Nucleus accumbens (tissue), 56 donors: Measurements from ENCODE around the gene MAP7.
"Not testable (repeated sequence)": the region's sequence is repeated elsewhere in the genome, so short reads cannot be mapped to it uniquely, and the experiment has no call there.

ENCODE experiments used
- DNase-seq, 56 donors: peaks; one replicate each; lab custom pipeline; 2025; lab: John Stamatoyannopoulos, UW

The MAP7 gene

DNA sequence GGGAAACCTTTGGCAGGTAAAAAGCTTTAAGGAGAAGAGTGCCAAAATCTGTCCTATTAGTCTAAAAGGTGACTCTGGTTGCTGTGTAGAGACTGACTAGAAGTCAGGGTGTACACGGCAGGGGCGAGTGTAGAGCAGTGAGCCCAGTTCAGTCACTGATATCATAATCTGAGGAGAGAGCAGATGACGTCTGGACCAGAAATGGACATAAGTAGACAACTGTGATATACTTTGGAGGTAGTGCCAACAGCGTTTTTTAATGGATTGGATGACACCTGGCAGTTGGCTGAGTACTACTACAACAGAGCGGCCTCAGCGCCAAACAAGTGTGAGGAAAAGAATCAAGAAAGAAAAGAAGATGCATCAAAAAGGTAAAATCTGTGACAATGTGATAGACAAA is 76.0 kb downstream of the MAP7 start:
- DNase-seq: no peak

DNA sequence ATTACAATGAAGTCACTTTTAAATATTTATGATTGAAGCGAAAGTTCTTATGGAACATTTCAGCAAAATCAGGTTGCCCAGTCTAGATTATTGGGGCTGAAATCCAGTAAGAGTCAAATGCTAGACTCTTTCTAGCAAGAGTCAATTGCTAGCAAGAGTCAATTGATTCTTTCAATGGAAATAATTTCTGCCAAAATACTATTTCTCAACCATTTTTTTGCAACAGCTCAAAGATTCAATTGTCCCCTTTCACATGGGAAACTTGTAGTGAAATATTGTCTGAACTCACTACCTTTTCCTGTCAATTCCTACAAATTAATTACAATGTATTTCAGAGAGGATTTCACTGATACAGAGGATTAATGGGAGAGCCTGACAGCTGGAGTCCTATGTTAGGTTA is 78.3 kb downstream of the MAP7 start:
- DNase-seq: no peak

DNA sequence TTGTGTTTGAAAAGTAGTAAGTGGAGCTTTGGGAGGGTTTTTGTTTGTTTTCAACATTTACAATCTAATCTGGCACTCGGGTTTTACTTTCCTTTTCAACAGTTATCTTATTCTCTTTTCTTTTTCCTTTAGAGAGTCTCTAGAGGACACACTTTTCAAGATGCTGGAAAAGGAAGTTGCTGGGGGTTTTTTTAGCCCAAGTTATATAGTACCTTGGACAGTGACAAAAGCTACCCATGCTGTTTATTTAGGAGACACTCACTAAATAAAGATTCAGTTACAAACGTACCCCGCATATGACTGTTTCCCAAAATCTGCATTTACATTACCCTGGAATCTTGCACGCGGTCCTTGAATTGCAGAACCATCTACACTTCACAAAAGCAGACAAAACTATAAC is 78.8 kb downstream of the MAP7 start:
- no peak for DNase-seq

DNA sequence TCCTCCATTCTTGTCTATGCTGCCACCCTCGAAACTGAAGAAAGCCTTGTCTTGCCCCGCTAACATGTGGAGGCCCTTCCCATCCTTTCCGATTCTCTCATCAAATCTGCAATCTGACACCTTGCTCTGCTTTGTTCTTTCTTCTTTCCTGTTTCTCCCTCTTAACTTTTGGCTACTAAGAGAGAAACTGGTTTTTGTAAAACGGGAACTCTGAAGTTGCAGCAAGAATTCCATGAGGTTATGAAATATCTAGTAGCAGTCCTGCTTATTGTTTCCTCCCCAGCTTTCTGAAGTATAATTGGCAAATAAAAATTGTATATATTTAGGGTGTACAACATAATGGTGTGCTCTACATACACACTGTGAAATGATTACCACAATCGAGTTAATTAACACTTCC is 80.2 kb downstream of the MAP7 start:
- DNase-seq: no peak

DNA sequence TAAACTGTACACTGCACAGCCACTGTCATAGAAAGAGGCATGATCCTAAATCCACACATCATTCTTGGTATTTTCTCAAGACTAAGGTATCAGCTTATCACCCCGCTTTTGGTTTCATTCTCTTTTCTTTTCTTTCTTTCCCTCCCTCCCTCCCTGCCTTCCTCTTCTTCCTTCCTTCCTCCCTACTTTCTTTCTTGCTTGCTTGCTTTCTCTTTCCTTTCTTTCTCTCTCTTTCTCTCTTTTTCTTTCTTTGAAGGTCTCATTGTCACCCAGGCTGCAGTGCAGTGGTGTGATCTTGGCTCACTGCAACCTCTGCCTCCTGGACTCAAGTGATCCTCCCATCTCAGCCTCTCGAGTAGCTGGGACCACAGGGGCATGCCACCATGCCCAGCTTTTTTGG is 81.1 kb downstream of the MAP7 start:
- DNase-seq: peak in 2 of 56 donors; percentile 23 to 56

DNA sequence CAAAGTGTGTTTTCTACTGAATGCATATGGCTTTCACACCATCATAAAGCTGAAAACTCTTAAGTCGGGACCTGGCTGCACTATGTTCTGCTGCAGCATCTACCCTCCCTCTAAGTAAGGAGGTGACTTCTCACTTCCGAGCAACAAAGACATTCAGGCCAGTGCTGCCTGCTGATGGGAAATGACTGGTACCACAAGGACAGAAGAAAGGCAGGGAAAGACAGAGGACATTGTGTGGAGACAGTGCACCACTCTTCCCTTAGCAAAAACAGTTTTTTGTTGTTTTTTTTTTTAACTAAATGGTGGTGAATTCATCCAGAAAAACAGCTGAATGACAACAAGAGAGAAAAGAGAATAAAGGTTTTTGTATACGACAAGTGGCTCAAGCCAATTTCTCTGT is 81.5 kb downstream of the MAP7 start:
- DNase-seq: peak in 46 of 56 donors; percentile 17 to 87 (median 61)

DNA sequence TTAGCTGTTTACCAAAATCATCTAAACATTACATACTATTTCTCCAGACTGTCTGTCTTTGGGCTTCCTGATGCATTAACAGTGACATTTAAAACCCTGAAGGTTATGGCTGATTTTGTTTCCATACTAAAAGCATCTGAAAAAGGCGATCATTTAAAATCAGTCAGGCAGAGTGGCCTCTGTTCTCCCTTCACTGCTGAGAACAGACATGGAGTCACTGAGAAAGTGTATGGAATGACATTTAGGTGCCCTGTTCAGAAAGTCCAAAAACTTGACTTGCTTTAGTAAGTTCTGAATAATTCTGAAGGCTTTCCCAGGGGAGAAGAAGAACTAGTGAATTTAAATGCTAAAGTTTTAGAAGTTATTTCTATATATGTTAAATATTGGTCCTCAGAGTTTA is 83.0 kb downstream of the MAP7 start:
- no peak for DNase-seq

DNA sequence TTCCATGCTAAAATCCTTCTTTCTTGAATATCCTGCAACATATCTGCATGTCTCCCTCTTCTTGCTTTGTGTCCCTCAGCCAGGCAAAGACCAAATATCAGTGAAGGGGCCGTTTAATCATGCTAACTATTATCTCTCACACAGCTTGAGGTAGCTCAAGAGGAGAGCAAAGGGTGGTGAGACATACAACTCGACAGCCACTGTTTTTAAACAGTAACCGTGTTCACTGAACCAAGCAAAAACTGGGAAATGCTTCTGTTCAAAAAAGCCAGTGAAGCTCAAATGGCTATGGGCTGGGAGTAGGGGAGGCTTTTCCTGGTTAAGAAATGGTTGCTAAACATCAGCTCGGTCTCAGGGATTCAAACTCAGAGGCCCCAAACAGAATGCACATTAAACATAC is 83.4 kb downstream of the MAP7 start:
- DNase-seq: peak in 2 of 56 donors; percentile 18 to 42

DNA sequence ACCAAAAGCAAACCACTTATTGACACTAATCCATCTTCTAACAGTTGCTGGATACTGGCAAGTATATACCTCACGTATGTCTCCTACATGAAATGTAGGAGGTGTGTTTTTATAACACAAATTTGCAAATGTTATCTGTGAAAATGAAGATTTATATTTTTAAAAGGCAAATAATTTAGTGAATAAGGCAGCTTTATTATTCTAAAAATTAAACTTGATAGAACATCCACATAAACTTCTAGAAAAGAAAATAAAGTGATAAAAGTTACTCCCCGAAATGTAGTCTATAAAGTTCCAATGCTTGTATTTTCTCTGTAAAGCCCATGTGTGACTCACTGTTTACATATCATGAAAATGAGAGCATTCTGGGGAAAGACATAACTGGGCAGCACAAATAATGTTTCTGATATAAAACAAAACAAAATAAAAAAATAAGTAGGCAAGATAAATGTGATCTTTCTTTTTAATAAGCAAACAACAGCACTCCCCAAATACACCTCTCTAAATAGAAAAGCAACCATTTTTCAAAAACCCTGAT is 84.4 kb downstream of the MAP7 start:
- no peak for DNase-seq

DNA sequence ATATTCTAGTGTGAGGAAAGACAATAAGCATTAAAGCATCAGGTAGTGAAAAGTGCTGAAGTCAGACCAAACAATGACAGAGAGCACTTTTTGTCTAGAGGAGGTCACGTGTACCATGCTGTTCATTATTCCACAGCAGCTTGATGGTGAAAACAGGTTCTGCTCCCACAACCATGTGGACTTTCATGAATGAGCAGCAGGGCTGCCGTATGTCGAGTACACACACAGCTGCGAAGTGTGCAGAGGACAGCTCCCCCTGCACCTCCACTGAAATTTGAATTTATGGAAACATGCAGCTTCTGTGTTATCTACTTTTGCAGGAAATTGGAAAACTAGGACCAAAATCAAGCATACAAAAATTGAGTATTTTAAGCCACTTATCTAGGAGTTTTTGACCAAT is 85.3 kb downstream of the MAP7 start:
- peak in 14 of 56 donors; percentile 16 to 53 (median 22) for DNase-seq

DNA sequence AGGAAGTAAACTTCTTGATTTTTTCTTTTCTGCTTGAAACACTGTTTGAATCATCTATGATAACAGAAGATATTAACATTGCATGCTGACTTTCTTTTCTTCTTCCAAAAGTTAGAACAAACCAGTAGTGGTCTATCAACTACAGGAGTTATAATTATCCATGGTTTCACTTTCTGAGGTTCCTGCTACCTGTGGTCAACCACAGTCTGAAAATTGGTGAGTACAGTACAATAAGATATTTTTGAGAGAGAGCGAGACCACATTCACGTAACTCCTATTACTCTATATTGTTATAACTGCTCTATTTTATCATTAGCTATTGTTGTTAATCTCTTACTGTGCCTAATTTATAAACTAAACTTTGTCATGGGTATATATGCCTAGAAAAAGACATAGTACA is 86.1 kb downstream of the MAP7 start:
- DNase-seq: no peak

DNA sequence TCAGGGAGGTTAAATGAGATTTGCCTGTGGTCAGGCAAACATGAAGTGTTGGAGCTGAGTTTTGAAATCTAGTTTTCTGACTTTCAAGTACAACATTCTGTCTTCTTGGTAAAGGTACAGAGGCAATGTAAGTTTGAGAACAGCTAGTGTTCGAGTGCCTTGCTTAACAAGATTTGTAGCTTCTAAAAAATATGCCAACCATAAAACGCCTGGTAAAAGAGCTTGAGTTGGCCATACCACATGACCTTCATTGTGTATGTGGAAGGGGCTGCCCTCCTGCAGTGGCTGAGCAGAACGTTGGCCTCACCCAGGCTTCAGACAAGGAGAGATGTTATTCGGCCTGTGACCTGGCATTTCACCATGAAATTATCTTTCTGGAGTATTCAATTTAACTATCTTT is 86.5 kb downstream of the MAP7 start:
- DNase-seq: no peak

DNA sequence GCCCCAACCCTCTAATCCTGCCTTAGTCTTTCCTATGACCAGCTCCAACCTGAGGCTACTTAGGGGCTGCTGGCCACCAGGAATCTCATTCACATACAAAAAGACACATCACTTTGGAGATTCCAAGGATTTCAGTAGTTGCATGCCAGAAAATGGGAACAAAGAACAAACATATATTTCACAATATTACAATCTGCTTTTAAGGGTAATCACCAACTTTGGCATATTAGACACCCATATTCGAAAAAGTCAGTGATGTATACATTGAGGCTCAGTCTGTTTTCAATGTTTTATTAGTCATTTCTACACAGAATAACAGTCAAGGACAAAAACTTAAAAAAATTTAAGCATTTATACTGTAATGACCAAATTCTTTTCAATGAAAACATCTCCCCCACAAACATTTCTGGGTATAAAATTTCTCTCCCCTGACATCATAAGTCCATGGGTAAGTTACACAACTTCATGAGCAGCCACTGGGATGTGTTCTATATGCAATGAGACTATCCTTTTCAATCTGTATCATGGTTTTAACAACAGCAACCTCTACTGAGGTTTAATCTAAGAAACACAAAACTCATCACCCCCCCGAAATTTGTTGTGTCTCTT is 103.5 kb downstream of the MAP7 start:
- DNase-seq: no peak

DNA sequence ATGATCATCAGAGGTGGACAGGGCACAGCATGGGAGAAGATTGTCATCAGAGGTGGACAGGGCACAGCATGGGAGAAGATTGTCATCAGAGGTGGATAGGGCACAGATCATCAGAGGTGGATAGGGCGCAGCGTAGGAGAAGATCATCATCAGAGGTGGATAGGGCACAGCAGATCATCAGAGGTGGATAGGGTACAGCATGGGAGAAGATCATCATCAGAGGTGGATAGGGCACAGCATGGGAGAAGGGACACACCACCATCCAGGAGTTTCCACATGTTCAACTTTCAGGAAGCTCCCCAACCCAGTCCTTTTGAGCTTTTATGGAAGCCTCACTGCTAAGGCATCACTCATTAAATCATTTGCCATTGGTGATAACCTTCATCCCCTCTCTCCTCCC is 104.1 kb downstream of the MAP7 start:
- DNase-seq: no peak

DNA sequence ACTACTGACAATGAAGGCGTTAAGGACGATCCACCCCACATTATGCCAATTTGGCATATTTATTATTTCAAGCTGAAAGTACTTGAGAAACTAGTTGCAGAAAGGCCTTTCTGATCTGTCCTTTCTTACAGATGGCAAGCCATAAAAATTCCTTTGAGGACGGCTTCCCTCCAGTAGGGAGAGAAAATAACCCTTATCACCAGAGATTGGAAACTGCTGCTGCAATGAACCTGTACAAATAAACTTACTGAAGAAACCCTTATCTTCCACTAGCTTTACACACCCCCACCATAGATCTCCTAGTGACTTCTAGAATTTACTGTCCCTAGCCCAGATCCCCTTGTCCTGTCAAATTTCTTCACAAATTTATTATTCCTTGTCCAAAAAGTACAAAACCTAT is 105.2 kb downstream of the MAP7 start:
- no peak for DNase-seq

DNA sequence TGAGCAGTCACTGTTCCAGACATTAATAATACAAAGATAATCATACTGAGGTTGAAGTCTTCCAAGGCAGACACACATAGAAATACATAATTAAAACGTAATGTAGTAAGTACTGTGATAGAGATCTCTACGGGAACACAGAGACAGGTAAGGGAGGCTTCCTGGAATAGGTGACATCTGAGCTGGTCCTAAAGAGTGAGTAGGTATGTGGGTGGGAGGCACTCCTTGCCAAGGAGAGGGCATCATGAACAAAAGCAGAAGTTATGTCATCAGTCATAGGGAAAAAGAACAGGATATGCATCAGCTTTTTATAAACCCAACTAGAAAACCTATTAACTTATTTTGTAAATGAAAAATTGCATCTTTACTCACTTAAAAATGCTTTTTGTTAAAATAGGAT is 110.0 kb downstream of the MAP7 start:
- DNase-seq: no peak

DNA sequence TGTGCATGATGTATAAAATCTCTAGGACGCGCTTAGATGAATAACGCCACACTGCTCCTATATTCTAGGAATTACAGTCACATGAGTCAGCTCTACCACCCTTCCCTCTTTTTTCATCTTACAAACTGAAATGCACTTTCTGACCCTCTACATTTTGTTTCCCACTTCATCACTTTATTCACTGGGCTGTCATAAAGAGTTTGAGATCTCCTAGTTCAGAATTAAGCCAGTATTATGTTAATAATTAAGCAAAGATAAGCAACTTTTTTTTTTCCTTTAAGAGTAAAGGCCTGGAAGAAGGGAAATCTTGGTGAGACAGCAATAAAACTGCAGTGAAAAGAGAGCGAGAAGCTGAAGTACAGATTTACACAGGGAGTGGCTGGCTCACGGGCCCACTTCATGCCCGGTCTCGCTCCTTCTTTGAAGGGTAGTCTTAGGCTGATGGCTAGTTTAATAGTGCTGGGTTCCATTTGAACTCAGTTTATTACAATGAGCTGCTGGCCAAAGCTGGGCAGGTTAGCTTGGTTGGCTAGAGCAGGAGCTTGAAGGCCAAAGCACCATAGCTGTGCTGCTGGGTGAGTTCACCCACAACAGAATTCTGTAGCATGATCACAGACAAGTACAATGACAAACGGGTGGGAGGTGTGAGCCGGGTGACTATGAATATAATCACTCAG is 110.6 kb downstream of the MAP7 start:
- DNase-seq: peak in 2 of 56 donors; percentile 9 to 17

DNA sequence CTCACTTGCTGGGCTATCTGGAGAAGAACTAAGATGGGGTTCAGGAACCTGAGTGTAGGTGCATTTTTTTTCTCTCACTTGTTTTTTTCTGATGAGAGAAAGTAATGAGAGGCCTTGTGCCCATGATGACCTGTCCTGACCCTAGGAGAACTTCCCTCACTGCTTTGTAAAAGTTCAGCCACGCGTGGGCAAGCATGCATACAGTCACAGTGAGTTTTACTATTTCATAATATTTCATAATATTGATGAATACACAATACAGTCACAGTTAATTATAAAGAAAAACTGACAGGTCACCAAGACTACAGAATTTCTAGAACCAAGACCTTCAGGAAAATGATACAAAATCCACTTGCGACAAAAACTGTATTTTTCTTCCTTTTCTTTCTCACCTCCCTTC is 111.8 kb downstream of the MAP7 start:
- DNase-seq: no peak

DNA sequence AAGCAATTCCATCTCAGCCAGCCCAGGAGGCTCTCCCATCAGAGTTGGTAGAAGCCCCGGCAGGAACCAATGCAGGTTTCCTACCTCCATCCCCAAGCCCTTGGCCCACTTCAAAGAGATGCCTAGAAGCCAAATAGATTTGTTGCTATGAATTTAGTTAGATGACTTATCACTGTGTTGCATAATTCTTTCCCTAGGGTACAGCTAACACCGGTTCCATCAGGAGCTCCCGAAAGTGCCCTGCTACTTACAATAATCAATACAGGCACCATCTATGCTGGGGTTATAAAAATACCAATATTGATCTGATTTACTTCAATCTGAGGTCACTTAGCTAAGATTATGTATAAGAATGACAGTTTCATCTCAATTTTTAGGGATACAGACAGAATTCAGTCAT is 113.0 kb downstream of the MAP7 start:
- no peak for DNase-seq

DNA sequence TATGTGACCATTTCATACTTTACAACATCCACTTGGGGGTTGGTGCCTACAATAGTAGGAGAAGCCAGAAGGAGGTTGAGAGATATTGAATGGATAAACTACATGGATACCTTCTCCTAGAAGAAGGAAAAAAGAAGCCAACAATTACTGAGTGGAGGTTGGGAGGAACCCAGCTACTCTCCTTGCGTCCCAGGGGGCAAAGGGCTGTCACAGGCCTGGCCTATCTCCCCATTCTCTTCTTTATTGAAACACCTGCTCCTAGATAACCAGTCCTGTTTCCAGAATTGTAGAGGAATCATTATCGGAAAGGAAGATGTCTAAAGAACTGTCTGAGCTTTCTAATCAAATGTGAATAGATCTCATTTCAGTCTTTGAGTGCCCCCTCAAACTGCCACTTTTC is 115.1 kb downstream of the MAP7 start:
- no peak for DNase-seq

DNA sequence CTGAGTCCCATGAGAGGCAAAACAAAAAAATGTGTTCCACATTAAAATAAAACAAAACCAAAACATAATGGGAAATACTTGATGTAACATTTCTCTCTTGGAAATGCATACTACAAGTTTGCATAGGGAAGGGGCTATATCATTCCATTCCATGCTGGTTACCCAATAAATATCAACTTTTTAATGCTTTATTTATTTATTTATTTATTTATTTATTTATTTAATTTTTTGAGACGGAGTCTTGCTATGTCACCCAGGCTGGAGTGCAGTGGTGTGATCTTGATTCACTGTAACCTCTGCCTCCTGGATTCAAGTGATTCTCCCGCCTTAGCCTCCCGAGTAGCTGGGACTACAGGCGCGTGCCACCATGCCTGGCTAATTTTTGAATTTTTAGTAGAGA is 118.9 kb downstream of the MAP7 start:
- not testable (repeated sequence) for DNase-seq

DNA sequence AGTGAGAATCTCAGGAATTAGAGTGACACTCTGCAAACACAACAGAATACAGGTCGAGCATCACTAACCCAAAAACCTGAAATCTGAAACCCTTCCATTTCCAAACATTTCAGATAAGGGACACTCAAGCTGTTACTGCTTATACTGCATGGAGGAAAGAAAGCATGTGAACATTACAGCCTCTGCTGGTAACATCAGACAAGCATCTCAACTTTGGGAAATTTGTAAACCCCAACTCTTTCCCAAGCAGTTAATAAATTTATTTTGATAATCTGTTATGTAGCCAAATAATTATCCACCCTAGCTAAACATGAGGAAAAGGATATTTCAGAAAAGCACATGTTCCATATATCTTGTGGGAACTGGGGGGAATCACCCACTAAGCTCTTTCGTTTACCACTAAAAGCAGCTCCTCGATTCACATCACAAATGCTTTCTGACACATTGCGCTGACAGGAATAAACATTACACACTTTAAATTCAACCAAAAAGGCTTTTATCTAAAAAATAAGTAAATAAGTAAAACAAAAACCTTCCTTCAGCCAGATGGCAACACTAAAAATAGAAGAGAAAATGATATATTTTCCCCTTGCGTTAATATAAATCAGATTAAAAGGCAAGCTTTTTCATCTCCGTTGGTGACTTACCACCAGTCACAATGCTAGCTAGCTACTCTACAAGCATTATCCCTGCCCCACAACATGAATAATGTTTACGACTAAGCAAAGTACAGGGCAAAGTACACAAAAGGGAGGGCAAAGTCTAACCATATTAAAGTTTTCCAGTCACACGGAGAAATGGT is 120.8 kb downstream of the MAP7 start:
- no peak for DNase-seq
